G401.6 (cell line): Measurements from ENCODE around the gene SLC7A9.
"Not testable (repeated sequence)": the region's sequence is repeated elsewhere in the genome, so short reads cannot be mapped to it uniquely, and the experiment has no call there.

Experiments
- FAIRE-seq: peaks from 2 replicates; lab custom pipeline; 2012; peaks lifted over from hg19 to GRCh38; lab: Jason Lieb, UNC

Gene SLC7A9

GRCh38 chr19:32863841-32864240, 5.7 kb downstream of the SLC7A9 start:
- FAIRE-seq: no peak

DNA sequence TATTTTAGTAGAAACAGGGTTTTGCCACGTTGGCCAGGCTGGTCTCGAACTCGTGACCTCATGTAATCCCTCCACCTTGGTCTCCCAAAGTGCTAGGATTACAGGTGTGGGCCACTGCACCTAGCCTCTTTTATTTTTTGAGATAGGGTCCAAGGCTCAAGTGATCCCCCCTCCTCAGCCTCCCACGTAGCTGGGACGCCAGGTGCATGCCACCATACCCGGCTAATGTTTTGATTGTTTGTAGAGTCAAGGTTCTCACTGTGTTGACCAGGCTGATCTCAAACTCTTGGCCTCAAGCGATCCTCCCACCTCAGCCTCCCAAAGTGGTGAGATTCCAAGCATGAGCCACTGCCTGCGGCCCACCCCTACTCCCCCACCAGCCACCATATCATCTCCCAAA, 6.3 kb downstream of the SLC7A9 start:
- no peak for FAIRE-seq

DNA sequence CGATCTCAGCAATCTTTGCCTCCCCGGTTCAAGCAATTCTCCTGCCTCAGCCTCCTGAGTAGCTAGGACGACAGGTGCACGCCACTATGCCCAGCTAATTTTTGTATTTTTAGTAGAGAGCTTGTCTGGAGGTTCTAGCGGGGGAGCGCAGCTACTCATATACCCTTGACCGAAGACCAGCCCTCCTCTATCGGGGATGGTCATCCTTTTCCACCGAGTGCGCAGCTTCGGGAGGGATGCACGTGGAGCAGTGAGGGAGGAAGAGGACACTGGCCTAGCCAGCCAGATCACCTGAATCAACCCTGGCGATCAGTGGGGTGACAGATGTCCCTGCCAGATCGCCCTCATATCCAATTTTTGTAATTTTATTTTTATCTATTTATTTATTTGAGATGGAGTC, 6.8 kb downstream of the SLC7A9 start:
- FAIRE-seq: no peak

DNA sequence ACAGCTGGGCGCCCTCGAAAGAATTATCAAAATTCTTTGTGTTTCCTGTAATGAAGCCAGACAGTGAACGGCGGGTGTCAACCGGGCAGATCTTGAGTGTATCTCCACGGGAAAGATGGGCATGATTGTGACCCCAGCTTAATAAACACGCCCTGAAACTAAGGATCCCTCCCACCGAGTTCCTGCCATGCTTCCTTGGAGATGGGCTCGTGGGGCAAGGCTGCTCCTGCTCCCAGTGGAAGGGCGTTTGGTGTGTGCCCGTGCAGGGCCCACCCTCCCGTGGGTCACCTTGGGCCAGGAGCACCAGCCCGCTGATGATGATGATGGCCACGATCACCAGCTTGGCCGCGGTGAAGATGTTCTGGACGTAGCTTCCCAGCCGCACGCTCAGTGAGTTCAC, 7.4 kb downstream of the SLC7A9 start:
- FAIRE-seq: no peak

DNA sequence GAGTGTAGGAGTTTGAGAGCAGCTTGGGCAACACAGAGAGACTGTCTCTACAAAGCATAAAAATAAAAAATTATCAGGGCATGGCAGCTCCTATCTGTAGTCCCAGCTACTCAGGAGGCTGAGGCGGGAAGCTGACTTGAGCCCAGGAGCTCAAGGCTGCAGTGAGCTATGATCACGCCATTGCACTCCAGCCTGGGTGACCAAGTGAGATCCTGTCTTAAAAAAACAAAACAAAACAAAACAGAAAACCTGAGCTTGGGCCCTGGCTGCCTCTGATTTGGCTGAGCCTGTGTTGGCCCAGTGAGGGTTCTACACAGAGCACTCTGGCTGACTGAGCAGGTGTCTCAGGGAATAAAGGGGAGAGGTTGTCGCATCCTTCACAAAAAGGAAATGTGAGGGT, 8.0 kb downstream of the SLC7A9 start:
- FAIRE-seq: no peak

- FAIRE-seq: no peak
Observed at GRCh38 chr19:32859591-32859990, 10.0 kb downstream of the SLC7A9 start.

DNA sequence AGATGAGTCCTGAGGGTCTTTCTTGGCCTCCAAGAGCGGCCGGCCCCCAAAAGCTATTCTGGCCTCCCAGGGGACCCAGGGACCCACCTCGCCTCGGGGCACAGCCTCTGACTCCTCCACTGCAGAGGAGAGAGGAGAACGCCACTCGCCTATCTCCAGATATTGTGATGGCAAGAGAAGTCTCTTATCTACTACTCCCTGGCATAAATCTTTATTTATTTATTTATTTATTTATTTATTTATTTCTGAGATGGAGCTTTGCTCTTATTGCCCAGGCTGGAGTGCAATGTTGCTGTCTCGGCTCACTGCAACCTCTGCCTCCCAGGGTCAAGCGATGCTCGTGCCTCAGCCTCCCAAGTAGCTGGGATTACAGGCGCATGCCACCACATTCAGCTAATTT, 11.0 kb downstream of the SLC7A9 start:
- no peak for FAIRE-seq

- FAIRE-seq: no peak
Observed at GRCh38 chr19:32858155-32858554, 11.4 kb downstream of the SLC7A9 start.

DNA sequence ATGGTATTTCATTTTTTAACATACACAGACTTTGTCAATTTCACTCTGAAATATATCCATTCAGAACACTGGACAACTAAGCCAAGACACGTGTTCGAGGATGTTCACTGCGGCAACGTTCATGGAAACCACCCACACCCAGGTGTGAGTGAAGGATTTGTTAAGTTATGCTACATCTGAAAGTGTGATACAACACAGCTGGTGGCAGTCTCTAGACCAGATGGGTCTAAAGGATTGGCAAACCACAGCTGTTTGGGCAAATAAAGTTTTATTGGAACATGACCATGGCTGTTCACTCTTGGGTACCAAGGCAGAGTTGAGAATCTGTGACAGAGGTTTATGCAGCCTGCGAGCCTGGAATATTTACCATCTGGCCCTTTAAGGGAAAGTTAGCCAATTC, 12.0 kb downstream of the SLC7A9 start:
- no peak for FAIRE-seq

- not testable (repeated sequence) for FAIRE-seq
Observed at GRCh38 chr19:32856818-32857217, 12.7 kb downstream of the SLC7A9 start.

- FAIRE-seq: no peak
Observed at GRCh38 chr19:32852216-32852615, 17.4 kb downstream of the SLC7A9 start.

GRCh38 chr19:32848035-32848434, 21.5 kb downstream of the SLC7A9 start:
- FAIRE-seq: not testable (repeated sequence)

- FAIRE-seq: no peak
Observed at GRCh38 chr19:32843716-32844245, 25.8 kb downstream of the SLC7A9 start.

GRCh38 chr19:32842061-32842460, 27.5 kb downstream of the SLC7A9 start:
- FAIRE-seq: no peak

GRCh38 chr19:32837531-32837930, 32.0 kb downstream of the SLC7A9 start:
- FAIRE-seq: no peak

- not testable (repeated sequence) for FAIRE-seq
Observed at GRCh38 chr19:32833388-32833787, 36.2 kb downstream of the SLC7A9 start.

DNA sequence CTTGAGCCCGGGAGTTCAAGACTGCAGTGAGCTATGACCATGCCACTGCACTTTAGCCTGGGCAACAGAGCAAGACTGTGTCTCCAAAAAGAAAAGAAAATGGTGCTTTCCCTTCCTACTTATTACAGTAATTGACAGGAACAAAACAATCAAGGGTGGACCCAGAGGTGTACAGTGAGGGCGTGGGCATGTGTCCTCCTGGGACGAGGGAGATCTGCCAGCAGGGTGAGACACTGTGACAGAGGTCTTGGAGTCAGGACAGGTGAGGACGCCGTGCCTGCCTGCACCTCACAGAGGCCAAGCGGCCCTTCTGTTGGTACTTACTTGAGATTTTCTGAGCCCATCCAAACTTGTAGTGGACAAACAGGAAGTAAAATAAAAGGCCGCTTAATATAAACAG, 36.7 kb downstream of the SLC7A9 start:
- not testable (repeated sequence) for FAIRE-seq

GRCh38 chr19:32832094-32832493, 37.5 kb downstream of the SLC7A9 start:
- FAIRE-seq: not testable (repeated sequence)

DNA sequence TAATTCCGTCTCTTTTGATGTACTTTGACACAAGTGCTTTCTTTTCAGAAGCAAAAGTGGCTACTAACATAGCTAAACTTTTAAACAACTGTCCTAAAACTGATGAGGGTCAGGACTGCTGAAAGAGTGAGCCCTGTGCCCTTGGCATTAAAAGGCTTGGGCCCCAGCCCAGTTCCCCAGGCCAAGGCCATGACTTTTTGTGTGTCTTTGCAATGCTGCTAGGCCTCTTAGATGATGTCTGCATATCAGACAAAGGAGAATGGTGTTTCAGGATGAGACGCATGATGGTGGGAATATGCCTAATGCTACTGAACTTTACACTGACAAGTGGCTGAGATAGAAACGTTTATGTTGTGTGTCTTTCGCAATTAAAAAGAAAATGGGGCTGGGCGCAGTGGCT, 38.0 kb downstream of the SLC7A9 start:
- no peak for FAIRE-seq

DNA sequence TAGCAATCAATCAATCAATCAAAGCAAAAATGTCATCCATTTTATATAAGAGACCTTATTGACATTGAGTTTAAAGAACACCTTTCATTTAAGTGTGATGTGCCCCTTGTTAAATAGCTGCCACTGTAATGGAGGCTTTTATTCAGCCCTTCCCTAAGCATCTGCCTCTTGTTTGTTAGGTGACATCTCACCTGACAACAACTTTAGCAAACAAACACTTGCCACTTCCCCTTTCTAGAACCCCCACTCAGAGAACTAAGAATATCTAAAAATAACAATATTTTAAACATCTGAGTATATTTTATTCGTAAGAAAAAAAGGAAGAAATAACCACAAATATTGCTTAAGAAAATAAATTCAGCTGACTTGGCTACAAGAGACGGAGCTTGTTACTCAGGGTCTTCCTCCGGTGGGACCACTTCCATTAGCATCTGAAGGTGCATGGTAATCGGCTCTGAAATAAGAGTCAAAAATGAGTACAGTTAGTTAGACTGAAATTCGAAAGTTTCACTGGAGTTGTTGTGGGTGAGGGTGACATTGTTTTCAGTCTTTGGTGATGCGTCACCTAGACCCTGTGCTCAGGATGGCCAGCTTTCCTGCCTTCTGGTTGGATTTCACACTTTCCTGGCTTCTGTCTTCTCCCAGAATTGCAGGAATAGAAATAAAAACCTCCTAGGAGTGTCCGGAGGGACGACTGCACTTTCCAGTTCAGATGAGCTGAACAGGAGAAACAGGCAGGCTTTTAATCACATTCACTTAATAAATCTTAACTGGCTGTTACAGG, 39.1 kb downstream of the SLC7A9 start:
- FAIRE-seq: no peak

DNA sequence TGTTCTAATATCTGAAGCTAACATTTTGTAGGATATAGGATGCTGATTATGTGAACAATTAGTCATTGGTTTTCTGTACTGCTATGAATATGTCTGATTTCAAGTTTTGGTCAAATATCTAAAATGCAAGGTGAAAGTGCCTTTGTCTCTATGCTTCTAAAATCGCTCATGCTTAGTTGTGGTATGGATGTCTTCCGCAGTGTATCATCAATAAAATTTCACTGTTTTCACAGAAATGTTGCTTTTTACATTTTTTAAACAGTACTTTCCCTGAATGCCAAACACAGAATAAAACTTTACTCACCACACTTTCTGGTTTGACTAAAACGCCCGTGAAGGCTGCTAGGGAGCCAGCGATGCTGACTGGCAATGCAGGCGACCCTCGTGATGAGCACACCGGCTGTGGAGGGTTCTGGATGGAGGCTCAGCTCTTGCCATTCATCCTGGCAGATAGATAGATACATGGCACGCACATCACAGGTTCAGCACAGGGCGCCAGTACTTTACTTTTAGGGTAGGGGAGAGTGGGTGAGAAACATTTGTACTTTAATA, 40.1 kb downstream of the SLC7A9 start:
- FAIRE-seq: no peak

GRCh38 chr19:32828643-32829344, 40.8 kb downstream of the SLC7A9 start:
- no peak for FAIRE-seq

DNA sequence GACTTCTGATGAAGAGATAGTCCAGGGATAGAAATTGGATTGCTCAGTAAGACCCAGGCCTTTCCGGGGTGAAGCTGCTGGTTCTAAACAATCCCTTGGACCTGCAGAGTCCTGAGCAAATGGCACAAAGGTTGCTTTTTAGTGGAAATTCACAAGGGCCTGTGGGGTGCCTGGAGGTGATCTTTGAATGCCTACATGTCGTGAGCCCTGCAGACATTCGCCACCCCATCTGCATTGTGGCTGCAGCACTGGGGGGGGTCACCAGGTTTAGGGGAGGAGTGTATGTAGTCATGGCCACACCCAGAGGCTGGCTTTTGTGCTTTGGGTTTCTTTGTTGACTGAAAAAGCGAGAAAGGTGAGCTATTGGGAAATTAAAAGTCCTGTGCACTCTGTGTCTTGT, 41.4 kb downstream of the SLC7A9 start:
- FAIRE-seq: no peak
